HTR-8/SVneo (cell line): ENCODE measurements around the gene NHEJ1.
A peak's percentile ranks its signal among the peaks of the same experiment; 100 is the strongest.

Source experiments
- DNase-seq: peaks from one replicate; pipeline ENCODE4 v3.0.0; 2011; ENCODE audit warnings: low spot score, mixed read lengths; ENCODE audit not compliant: insufficient read length
- FAIRE-seq: peaks from 2 replicates; lab custom pipeline; 2011; peaks lifted over from hg19 to GRCh38; lab: Jason Lieb, UNC

Gene NHEJ1

GRCh38 chr2:219183151-219183772 lies 22.6 kb upstream of the NHEJ1 start:
- FAIRE-seq (no peak), DNase-seq (no peak)

GRCh38 chr2:219182331-219183150 lies 21.9 kb upstream of the NHEJ1 start:
- FAIRE-seq (no peak), DNase-seq (no peak)

- FAIRE-seq (no peak), DNase-seq (no peak)
Measured at GRCh38 chr2:219181531-219181930, 20.9 kb upstream of the NHEJ1 start.

GRCh38 chr2:219180961-219181360 lies 20.3 kb upstream of the NHEJ1 start:
- FAIRE-seq (no peak), DNase-seq (no peak)

- no peak for FAIRE-seq
- DNase-seq: no peak
Measured at GRCh38 chr2:219179601-219180465, 19.2 kb upstream of the NHEJ1 start.

- FAIRE-seq (no peak), DNase-seq (no peak)
Measured at GRCh38 chr2:219178377-219179175, 18.0 kb upstream of the NHEJ1 start.

GRCh38 chr2:219177552-219178376 lies 17.1 kb upstream of the NHEJ1 start, which contains the start of gene RETREG2:
Gene RETREG2 (plus strand): TSS chr2:219178275. CDS start chr2:219178353, 78 bp downstream.
- DNase-seq (peak; percentile 96), FAIRE-seq (peak; percentile 95)

- peak; percentile 73 for DNase-seq
- FAIRE-seq: peak; percentile 38
Measured at GRCh38 chr2:219176818-219177551, 16.4 kb upstream of the NHEJ1 start, which contains the start of gene CNPPD1. Gene CNPPD1 (minus strand): TSS chr2:219176925. CDS start chr2:219176828, 97 bp downstream.

GRCh38 chr2:219175928-219176817 lies 15.6 kb upstream of the NHEJ1 start:
- FAIRE-seq (peak; percentile 85), DNase-seq (peak; percentile 38)

- FAIRE-seq (no peak), DNase-seq (no peak)
Measured at GRCh38 chr2:219175486-219175885, 14.9 kb upstream of the NHEJ1 start.

- no peak for FAIRE-seq
Measured at GRCh38 chr2:219174801-219175200, 14.2 kb upstream of the NHEJ1 start.

GRCh38 chr2:219174146-219174545 lies 13.5 kb upstream of the NHEJ1 start:
- FAIRE-seq (no peak), DNase-seq (no peak)

More at GRCh38 chr2:219174801-219175200, 14.2 kb upstream of the NHEJ1 start:
- no peak for DNase-seq

GRCh38 chr2:219173176-219173575 lies 12.6 kb upstream of the NHEJ1 start:
- FAIRE-seq: no peak
- no peak for DNase-seq

GRCh38 chr2:219172231-219173154 lies 11.9 kb upstream of the NHEJ1 start:
- FAIRE-seq: no peak
- DNase-seq: no peak

GRCh38 chr2:219171231-219171651 lies 10.6 kb upstream of the NHEJ1 start:
- FAIRE-seq: peak; percentile 20
- DNase-seq: peak; percentile 65
